ENCODE data around the gene MAPK8.

GRCh38 chr10:48460182-48460581 is 153.7 kb downstream of the MAPK8 start:
- TF ChIP-seq CTCF (conservative IDR thresholded peaks at IDR 0.05; ENCODE audit: low read depth, low read length) (no peak), RCOR1 (IDR thresholded peaks at IDR 0.05; ENCODE audit: insufficient replicate concordance, low read length) (no peak), RFX5 (IDR thresholded peaks at IDR 0.05; ENCODE audit: low read depth, low read length) (no peak), NFE2L2 (IDR thresholded peaks at IDR 0.05; ENCODE audit: low read depth, low read length) (no peak), POLR2A (IDR thresholded peaks at IDR 0.05; ENCODE audit: low read depth, low read length) (no peak)

All from IMR-90 (cell line).